GM23338 (cell line): Measurements from ENCODE around the gene ERI3. TPM values are rescaled to one million over a fixed set of nuclear protein-coding genes. Genes with fewer than 3 reads are reported as not detected.

Experiments used
- ATAC-seq: fragments of 200-7000 bp; cut with Tn5 transposase; 3 replicates; pipeline ENCODE4 v1.9.1; 2020
- DNase-seq: peaks from one replicate; pipeline ENCODE4 v3.0.0-alpha.2; 2015; ENCODE audit warnings: low spot score
- H2AFZ ChIP-seq: fragments of 200-600 bp; sonication (generic); 2 replicates; pipeline ENCODE4 v1.8.0; 2016; ENCODE audit warnings: antibody characterized with exemption, mild to moderate bottlenecking, moderate library complexity
- H3F3A ChIP-seq: fragments of 200-600 bp; sonication (generic); replicated peaks from 2 replicates; pipeline ENCODE4 v1.8.0; 2017; ENCODE audit warnings: antibody characterized with exemption, mixed run types, low read depth
- H3K27ac ChIP-seq: fragments of 200-600 bp; sonication (generic); 2 replicates; pipeline ENCODE4 v1.6.1; 2016; ENCODE audit warnings: low read depth
- H3K27me3 ChIP-seq: fragments of 200-600 bp; sonication (generic); 2 replicates; pipeline ENCODE4 v1.8.0; 2016; ENCODE audit warnings: mild to moderate bottlenecking, mixed run types, moderate library complexity; ENCODE audit not compliant: insufficient read depth
- H3K36me3 ChIP-seq: fragments of 200-600 bp; sonication (generic); 2 replicates; pipeline ENCODE4 v1.8.0; 2016; ENCODE audit warnings: mild to moderate bottlenecking; ENCODE audit not compliant: insufficient read depth
- H3K4me1 ChIP-seq: fragments of 200-600 bp; sonication (generic); 2 replicates; pipeline ENCODE4 v1.8.0; 2016; ENCODE audit warnings: mild to moderate bottlenecking, moderate library complexity; ENCODE audit not compliant: insufficient read depth
- H3K4me2 ChIP-seq: fragments of 200-600 bp; sonication (generic); 2 replicates; pipeline ENCODE4 v1.7.1; 2017; ENCODE audit warnings: mixed run types
- H3K4me3 ChIP-seq: fragments of 200-600 bp; sonication (generic); 2 replicates; pipeline ENCODE4 v1.6.1; 2016; ENCODE audit warnings: mixed run types
- H3K79me2 ChIP-seq: fragments of 200-600 bp; sonication (generic); replicated peaks from 2 replicates; pipeline ENCODE4 v1.8.0; 2017; ENCODE audit warnings: mild to moderate bottlenecking; ENCODE audit not compliant: insufficient read depth
- H3K9me2 ChIP-seq: fragments of 200-600 bp; sonication (generic); 2 replicates; pipeline ENCODE4 v1.8.0; 2017; ENCODE audit not compliant: insufficient read depth
- H4K20me1 ChIP-seq: fragments of 200-600 bp; sonication (generic); replicated peaks from 2 replicates; pipeline ENCODE4 v1.8.0; 2017; ENCODE audit warnings: mild to moderate bottlenecking; ENCODE audit not compliant: insufficient read depth
- H3K27ac Mint-ChIP-seq: 2 replicates; pipeline ENCODE4 v1.8.0; 2020; ENCODE audit warnings: inconsistent platforms, mild to moderate bottlenecking, moderate library complexity, mixed read lengths
- H3K27me3 Mint-ChIP-seq: 3 replicates; pipeline ENCODE4 v1.8.0; 2022; ENCODE audit warnings: low read depth, mild to moderate bottlenecking, moderate library complexity, mixed read lengths, inconsistent platforms; ENCODE audit not compliant: insufficient read depth, poor library complexity
- H3K36me3 Mint-ChIP-seq: 3 replicates; pipeline ENCODE4 v1.8.0; 2021; ENCODE audit warnings: low read depth, mild to moderate bottlenecking, inconsistent platforms, moderate library complexity, mixed read lengths
- H3K4me1 Mint-ChIP-seq: 3 replicates; pipeline ENCODE4 v1.8.0; 2020; ENCODE audit warnings: mild to moderate bottlenecking, inconsistent platforms, mixed read lengths
- H3K4me3 Mint-ChIP-seq: 3 replicates; pipeline ENCODE4 v1.8.0; 2021; ENCODE audit warnings: moderate library complexity, mild to moderate bottlenecking, inconsistent platforms, mixed read lengths
- H3K9me3 Mint-ChIP-seq: 3 replicates; pipeline ENCODE4 v1.8.0; 2020; ENCODE audit warnings: moderate library complexity, mild to moderate bottlenecking, inconsistent platforms, mixed read lengths
- CREB1 ChIP-seq: fragments of 250-450 bp; sonication (Bioruptor Pico); IDR thresholded peaks from 2 replicates; pipeline ENCODE4 v1.5.0; 2020; ENCODE audit warnings: low read depth, mild to moderate bottlenecking, moderate library complexity
- EZH2 ChIP-seq: fragments of 200-600 bp; sonication (generic); IDR thresholded peaks from one replicate; pipeline ENCODE4 v1.8.0; 2017; ENCODE audit warnings: antibody characterized with exemption, mild to moderate bottlenecking, low read depth; ENCODE audit not compliant: unreplicated experiment
- EZH2phosphoT487 ChIP-seq: fragments of 200-600 bp; sonication (generic); IDR thresholded peaks from one replicate; pipeline ENCODE4 v1.8.1; 2018; ENCODE audit warnings: antibody characterized with exemption; ENCODE audit not compliant: unreplicated experiment
- JUNB ChIP-seq: IDR thresholded peaks from one replicate; pipeline ENCODE4 v1.6.1; 2016; ENCODE audit warnings: antibody characterized with exemption; ENCODE audit not compliant: unreplicated experiment
- NANOG ChIP-seq: IDR thresholded peaks from 2 replicates; pipeline ENCODE4 v1.6.1; 2016; ENCODE audit warnings: antibody characterized with exemption, borderline replicate concordance
- POLR2AphosphoS5 ChIP-seq: IDR thresholded peaks from 2 replicates; pipeline ENCODE4 v1.6.1; 2016; ENCODE audit warnings: antibody characterized with exemption, low read depth
- STAT1 ChIP-seq: IDR thresholded peaks from one replicate; pipeline ENCODE4 v1.6.1; 2016; ENCODE audit warnings: antibody characterized with exemption; ENCODE audit not compliant: unreplicated experiment
- ZNF114 ChIP-seq: fragments of 250-450 bp; sonication (Bioruptor Pico); IDR thresholded peaks from 2 replicates; pipeline ENCODE4 v1.5.0; 2020; ENCODE audit warnings: mild to moderate bottlenecking, moderate library complexity
- ZNF331 ChIP-seq: fragments of 250-450 bp; sonication (Bioruptor Pico); IDR thresholded peaks from 2 replicates; pipeline ENCODE4 v1.5.0; 2020; ENCODE audit warnings: low read depth, mild to moderate bottlenecking, moderate library complexity
- polyA plus RNA-seq: library from polyadenylated mRNA; unstranded; fragments of >200 nt; fragmentation: Nextera tagmentation; extraction: Ambion mirVana; gene quantifications from 2 replicates; pipeline ENCODE4 v1.2.1, GENCODE V29; 2016
- total RNA-seq: library from RNA; depleted of rRNA; stranded (reverse); fragments of >200 nt; shearing (Covaris generic); gene quantifications from 2 replicates; pipeline ENCODE4 v1.2.3, GENCODE V29; 2014
- TF ChIP-seq, protein P1 (sequence below): IDR thresholded peaks from one replicate; pipeline ENCODE4 v1.6.1; 2018; ENCODE audit warnings: antibody characterized with exemption; ENCODE audit not compliant: unreplicated experiment
- TF ChIP-seq, protein P2 (sequence below): IDR thresholded peaks from 2 replicates; pipeline ENCODE4 v1.6.1; 2016; ENCODE audit warnings: antibody characterized with exemption
- TF ChIP-seq, protein P3 (sequence below), 2 experiments: fragments of 200-600 bp in 1 of 2; sonication (generic) in 1 of 2; conservative IDR thresholded peaks; 2 replicates each; pipeline versions ENCODE4 v1.5.1 to v1.6.1; 2016 to 2017; ENCODE audit warnings: antibody characterized with exemption in 2 of 2, low read depth in 2 of 2, mild to moderate bottlenecking in 2 of 2, moderate library complexity in 1 of 2
- TF ChIP-seq, protein P4 (sequence below): fragments of 250-450 bp; sonication (Bioruptor Pico); IDR thresholded peaks from 2 replicates; pipeline ENCODE4 v1.5.0; 2020; ENCODE audit warnings: mild to moderate bottlenecking, moderate library complexity

Gene ERI3
- total and polyA plus RNA-seq, 2 experiments from 2014 or later: 63.0 to 70.1 TPM

DNA sequence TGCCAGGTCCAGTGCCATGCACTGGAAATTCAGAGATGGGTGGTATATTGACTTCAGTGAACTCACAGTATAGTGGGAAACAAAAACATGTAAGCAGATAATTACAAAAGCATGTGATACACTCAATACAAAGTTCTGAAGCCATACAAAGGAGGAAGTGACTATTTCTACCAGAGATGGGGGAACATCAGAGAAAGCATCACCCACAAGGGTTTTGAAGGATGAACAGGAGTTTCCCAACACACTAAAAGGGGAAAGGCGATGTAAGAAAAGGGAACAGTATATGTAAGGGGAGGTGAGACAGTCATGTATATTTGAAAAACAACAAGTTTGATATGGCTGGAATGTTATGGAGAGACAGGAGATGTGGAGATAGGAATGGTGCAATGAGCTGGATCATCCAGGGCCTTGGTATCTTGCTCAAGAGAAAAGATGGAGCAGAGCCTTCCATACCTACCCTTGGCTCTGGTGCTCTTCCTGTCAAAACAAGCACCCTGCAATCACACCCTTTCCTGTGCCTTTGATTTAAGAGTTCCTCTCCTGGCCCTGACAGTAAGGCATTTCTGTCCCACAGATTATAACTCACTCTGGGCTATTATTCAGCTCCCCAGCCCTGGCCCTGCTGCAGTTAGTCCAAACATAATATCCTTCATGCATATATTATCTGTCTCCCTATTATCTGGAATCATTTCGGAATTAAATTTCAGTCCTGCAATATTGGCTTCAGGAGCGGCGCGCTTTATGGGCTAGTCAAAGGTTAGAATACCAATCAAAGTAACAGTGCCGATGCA lies 81.3 kb downstream of the ERI3 start:
- H3K27ac ChIP-seq: no peak overlapping the region

More for the DNA sequence above, 81.3 kb downstream of the ERI3 start:
- Histone ChIP-seq H3K4me3 (no peak overlapping the region), H3K4me1 (peaks cover 4% of the 10 kb centered on the region), H3K4me2 (no peak overlapping the region), H3K79me2 (no peaks in the 10 kb centered on the region), H2AFZ (no peak overlapping the region), H3K9me2 (no peaks in the 10 kb centered on the region), H3F3A (0 out of 2 replicates have a peak, but pooled peaks cover 5% of the 10 kb centered on the region), H4K20me1 (peaks cover 17% of the 10 kb centered on the region; the same call in 1 of the 2 replicates), H3K36me3 (no peaks in the 10 kb centered on the region), H3K27me3 (no peaks in the 10 kb centered on the region)
- peaks cover 9% of the 10 kb centered on the region for H3K4me1 Mint-ChIP-seq
- ATAC-seq (no peak), DNase-seq (no peak)
- no peak overlapping the region for H3K27ac Mint-ChIP-seq
- no peaks in the 10 kb centered on the region for H3K36me3 Mint-ChIP-seq
- H3K9me3 Mint-ChIP-seq: no peaks in the 10 kb centered on the region
- H3K27me3 Mint-ChIP-seq: peaks cover 2% of the 10 kb centered on the region
- H3K4me3 Mint-ChIP-seq: no peak overlapping the region
- no peak for TF ChIP-seq CREB1 (CRISPR knock-in tag)
- TF ChIP-seq, protein P1, sequence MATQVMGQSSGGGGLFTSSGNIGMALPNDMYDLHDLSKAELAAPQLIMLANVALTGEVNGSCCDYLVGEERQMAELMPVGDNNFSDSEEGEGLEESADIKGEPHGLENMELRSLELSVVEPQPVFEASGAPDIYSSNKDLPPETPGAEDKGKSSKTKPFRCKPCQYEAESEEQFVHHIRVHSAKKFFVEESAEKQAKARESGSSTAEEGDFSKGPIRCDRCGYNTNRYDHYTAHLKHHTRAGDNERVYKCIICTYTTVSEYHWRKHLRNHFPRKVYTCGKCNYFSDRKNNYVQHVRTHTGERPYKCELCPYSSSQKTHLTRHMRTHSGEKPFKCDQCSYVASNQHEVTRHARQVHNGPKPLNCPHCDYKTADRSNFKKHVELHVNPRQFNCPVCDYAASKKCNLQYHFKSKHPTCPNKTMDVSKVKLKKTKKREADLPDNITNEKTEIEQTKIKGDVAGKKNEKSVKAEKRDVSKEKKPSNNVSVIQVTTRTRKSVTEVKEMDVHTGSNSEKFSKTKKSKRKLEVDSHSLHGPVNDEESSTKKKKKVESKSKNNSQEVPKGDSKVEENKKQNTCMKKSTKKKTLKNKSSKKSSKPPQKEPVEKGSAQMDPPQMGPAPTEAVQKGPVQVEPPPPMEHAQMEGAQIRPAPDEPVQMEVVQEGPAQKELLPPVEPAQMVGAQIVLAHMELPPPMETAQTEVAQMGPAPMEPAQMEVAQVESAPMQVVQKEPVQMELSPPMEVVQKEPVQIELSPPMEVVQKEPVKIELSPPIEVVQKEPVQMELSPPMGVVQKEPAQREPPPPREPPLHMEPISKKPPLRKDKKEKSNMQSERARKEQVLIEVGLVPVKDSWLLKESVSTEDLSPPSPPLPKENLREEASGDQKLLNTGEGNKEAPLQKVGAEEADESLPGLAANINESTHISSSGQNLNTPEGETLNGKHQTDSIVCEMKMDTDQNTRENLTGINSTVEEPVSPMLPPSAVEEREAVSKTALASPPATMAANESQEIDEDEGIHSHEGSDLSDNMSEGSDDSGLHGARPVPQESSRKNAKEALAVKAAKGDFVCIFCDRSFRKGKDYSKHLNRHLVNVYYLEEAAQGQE: no peak
- no peak for TF ChIP-seq EZH2
- TF ChIP-seq, protein P2, sequence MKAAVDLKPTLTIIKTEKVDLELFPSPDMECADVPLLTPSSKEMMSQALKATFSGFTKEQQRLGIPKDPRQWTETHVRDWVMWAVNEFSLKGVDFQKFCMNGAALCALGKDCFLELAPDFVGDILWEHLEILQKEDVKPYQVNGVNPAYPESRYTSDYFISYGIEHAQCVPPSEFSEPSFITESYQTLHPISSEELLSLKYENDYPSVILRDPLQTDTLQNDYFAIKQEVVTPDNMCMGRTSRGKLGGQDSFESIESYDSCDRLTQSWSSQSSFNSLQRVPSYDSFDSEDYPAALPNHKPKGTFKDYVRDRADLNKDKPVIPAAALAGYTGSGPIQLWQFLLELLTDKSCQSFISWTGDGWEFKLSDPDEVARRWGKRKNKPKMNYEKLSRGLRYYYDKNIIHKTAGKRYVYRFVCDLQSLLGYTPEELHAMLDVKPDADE: no peak
- TF ChIP-seq, protein P3, sequence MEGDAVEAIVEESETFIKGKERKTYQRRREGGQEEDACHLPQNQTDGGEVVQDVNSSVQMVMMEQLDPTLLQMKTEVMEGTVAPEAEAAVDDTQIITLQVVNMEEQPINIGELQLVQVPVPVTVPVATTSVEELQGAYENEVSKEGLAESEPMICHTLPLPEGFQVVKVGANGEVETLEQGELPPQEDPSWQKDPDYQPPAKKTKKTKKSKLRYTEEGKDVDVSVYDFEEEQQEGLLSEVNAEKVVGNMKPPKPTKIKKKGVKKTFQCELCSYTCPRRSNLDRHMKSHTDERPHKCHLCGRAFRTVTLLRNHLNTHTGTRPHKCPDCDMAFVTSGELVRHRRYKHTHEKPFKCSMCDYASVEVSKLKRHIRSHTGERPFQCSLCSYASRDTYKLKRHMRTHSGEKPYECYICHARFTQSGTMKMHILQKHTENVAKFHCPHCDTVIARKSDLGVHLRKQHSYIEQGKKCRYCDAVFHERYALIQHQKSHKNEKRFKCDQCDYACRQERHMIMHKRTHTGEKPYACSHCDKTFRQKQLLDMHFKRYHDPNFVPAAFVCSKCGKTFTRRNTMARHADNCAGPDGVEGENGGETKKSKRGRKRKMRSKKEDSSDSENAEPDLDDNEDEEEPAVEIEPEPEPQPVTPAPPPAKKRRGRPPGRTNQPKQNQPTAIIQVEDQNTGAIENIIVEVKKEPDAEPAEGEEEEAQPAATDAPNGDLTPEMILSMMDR (conservative IDR thresholded peaks at IDR 0.05; ENCODE audit: low read depth in 2 of 2): no peak
- TF ChIP-seq, protein P4, sequence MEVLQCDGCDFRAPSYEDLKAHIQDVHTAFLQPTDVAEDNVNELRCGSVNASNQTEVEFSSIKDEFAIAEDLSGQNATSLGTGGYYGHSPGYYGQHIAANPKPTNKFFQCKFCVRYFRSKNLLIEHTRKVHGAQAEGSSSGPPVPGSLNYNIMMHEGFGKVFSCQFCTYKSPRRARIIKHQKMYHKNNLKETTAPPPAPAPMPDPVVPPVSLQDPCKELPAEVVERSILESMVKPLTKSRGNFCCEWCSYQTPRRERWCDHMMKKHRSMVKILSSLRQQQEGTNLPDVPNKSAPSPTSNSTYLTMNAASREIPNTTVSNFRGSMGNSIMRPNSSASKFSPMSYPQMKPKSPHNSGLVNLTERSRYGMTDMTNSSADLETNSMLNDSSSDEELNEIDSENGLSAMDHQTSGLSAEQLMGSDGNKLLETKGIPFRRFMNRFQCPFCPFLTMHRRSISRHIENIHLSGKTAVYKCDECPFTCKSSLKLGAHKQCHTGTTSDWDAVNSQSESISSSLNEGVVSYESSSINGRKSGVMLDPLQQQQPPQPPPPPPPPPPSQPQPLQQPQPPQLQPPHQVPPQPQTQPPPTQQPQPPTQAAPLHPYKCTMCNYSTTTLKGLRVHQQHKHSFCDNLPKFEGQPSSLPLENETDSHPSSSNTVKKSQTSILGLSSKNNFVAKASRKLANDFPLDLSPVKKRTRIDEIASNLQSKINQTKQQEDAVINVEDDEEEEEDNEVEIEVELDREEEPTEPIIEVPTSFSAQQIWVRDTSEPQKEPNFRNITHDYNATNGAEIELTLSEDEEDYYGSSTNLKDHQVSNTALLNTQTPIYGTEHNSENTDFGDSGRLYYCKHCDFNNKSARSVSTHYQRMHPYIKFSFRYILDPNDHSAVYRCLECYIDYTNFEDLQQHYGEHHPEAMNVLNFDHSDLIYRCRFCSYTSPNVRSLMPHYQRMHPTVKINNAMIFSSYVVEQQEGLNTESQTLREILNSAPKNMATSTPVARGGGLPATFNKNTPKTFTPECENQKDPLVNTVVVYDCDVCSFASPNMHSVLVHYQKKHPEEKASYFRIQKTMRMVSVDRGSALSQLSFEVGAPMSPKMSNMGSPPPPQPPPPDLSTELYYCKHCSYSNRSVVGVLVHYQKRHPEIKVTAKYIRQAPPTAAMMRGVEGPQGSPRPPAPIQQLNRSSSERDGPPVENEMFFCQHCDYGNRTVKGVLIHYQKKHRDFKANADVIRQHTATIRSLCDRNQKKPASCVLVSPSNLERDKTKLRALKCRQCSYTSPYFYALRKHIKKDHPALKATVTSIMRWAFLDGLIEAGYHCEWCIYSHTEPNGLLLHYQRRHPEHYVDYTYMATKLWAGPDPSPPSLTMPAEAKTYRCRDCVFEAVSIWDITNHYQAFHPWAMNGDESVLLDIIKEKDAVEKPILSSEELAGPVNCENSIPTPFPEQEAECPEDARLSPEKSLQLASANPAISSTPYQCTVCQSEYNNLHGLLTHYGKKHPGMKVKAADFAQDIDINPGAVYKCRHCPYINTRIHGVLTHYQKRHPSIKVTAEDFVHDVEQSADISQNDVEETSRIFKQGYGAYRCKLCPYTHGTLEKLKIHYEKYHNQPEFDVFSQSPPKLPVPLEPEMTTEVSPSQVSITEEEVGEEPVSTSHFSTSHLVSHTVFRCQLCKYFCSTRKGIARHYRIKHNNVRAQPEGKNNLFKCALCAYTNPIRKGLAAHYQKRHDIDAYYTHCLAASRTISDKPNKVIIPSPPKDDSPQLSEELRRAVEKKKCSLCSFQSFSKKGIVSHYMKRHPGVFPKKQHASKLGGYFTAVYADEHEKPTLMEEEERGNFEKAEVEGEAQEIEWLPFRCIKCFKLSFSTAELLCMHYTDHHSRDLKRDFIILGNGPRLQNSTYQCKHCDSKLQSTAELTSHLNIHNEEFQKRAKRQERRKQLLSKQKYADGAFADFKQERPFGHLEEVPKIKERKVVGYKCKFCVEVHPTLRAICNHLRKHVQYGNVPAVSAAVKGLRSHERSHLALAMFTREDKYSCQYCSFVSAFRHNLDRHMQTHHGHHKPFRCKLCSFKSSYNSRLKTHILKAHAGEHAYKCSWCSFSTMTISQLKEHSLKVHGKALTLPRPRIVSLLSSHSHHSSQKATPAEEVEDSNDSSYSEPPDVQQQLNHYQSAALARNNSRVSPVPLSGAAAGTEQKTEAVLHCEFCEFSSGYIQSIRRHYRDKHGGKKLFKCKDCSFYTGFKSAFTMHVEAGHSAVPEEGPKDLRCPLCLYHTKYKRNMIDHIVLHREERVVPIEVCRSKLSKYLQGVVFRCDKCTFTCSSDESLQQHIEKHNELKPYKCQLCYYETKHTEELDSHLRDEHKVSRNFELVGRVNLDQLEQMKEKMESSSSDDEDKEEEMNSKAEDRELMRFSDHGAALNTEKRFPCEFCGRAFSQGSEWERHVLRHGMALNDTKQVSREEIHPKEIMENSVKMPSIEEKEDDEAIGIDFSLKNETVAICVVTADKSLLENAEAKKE (CRISPR knock-in tag): no peak
- no peak for TF ChIP-seq JUNB
- TF ChIP-seq NANOG: no peak
- TF ChIP-seq POLR2AphosphoS5: no peak
- no peak for TF ChIP-seq STAT1
- no peak for TF ChIP-seq ZNF331 (CRISPR knock-in tag)
- TF ChIP-seq ZNF114 (CRISPR knock-in tag): no peak
- TF ChIP-seq EZH2phosphoT487: no peak
